LNCAP (cell line): Measurements from ENCODE around the gene DDOST.

Source experiments
- TF ChIP-seq, protein P1 (sequence below): fragments of 450-650 bp; IDR thresholded peaks from 2 replicates; pipeline ENCODE4 v1.5.1; 2017; ENCODE audit warnings: mild to moderate bottlenecking

DDOST gene

DNA sequence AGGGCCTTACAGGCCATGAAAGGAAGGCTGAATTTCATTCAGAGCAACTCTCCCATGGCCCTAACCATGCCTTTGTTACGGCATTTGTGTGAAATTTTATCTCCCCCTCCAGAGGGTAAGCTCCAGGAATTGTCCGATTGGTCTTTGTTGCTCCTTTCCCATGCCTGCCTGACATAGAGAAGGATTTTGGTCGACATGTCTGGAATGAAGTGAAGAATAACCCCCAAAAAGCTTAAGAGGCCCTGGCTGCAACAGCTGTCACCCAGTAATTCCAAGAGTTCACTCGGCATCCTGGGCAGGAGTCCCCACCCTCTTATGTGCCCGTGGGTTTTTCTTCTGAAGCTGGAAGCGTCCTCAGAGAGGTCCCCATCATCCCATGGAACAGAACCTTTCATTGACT, 51.6 kb downstream of the DDOST start:
- TF ChIP-seq, protein P1, sequence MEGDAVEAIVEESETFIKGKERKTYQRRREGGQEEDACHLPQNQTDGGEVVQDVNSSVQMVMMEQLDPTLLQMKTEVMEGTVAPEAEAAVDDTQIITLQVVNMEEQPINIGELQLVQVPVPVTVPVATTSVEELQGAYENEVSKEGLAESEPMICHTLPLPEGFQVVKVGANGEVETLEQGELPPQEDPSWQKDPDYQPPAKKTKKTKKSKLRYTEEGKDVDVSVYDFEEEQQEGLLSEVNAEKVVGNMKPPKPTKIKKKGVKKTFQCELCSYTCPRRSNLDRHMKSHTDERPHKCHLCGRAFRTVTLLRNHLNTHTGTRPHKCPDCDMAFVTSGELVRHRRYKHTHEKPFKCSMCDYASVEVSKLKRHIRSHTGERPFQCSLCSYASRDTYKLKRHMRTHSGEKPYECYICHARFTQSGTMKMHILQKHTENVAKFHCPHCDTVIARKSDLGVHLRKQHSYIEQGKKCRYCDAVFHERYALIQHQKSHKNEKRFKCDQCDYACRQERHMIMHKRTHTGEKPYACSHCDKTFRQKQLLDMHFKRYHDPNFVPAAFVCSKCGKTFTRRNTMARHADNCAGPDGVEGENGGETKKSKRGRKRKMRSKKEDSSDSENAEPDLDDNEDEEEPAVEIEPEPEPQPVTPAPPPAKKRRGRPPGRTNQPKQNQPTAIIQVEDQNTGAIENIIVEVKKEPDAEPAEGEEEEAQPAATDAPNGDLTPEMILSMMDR = no peak

DNA sequence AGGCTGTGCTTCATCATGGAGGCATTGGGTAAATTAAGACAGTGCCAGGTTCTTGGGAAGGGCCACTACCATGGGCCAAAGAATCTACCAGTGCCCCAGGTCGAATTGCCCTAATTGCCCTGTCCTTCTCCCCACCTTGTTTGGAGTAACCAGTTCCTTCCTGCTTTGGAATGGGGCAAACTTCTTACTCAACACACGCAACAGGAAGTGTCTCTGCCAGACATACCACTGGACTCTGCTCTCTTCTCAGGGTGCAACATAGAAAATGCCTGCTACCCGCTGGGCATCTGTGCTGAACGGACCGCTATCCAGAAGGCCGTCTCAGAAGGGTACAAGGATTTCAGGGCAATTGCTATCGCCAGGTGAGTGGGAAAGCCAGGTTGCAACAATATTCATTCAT, 56.5 kb downstream of the DDOST start:
- TF ChIP-seq, protein P1 = no peak

DNA sequence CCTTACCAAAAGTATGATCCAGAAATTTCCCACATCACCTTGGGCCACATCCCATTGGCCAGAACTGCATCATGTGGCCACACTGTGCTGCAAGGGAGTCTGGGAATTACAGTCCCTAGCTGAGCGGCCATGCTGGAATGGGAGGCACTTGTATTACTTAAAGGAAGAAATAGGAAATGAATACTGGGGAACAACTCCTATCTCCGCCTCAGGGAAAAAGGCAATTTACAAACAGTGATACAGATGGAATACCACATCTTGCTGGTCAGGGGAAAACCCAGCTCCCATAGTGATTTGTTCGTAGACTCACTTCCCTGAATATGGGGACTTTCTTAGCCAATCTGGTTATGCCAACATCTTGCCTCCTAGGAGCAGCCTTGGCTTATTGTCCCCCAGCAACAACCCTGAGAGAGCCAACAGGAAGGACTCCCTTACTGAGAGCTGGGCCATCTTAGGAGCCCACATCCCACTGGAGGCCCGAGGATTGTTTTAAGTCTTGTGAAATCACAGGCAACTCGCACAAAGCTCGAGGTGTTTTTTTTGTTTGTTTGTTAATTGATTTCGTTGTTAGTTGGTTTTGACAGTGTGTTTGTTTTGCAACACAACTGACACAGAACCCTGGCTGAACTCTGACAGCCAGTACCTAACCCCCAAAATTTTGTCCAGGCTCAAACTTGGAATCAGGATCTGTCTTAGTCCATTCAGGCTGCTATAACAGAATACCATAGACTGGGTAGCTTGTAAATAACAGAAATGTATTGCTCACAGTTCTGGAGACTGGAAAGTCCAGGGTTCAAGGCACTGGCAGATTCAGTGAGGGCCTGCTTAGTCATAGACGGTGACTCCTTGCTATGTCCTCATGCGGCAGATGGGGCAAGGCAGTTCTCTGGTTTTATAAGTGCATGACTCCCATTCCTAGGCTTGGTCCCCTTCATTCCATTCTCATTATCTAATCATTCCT, 57.4 kb downstream of the DDOST start:
- TF ChIP-seq, protein P1 = no peak

DNA sequence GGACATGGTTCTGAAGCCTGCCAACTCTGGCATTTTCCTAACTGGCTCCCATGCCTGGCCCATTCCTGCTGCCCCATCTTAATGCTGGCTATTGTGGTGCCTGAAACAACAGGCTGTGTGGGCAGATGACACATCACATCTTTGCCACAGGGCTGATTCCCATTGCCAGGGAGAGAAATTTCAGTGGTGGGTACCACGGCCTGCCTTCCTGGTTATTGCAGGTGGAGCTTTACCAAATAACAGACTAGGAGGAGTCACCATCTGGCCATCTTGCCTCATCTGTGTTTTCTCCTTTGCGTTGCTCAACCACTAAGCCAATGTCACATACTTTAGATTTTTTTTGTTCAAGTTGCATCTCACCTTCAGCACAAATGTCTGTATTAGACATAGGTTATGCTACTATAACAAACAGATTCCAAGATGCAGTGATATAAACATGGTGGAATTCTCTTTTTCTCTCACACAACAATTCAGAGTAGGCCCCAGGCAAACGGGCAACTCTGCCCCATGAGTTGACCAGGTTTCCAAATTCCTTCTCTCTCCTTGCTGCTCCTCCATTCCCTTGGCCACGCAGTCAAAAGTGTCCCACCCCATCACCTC, 58.2 kb downstream of the DDOST start:
- TF ChIP-seq, protein P1 = no peak
